AG04450 (cell line): ENCODE data around the gene DNAH6. TPM values are rescaled to one million over a fixed set of nuclear protein-coding genes. Genes with fewer than 3 reads are reported as not detected.

Experiments used
- CTCF ChIA-PET: fragments of 300-600, 350-600 bp; formaldehyde crosslinking; extraction: SDS; loops from one replicate; lab custom pipeline; 2022; ENCODE audit warnings: antibody characterized with exemption, inconsistent platforms; lab: Charles Lee
- POLR2A ChIA-PET: fragments of 350-600 bp; formaldehyde crosslinking; extraction: SDS; loops from one replicate; lab custom pipeline; 2021; ENCODE audit warnings: antibody characterized with exemption, inconsistent platforms; lab: Yijun Ruan, JAX
- DNase-seq: peaks from one replicate; pipeline ENCODE4 v3.0.0-alpha.2; 2011; ENCODE audit warnings: low read depth, low spot score
- H3K27ac ChIP-seq: one replicate; pipeline ENCODE4 v1.5.1; 2012; ENCODE audit warnings: low read depth, low read length, control low read depth
- H3K27me3 ChIP-seq: one replicate; pipeline ENCODE4 v1.6.0; 2012; ENCODE audit warnings: low read length; ENCODE audit not compliant: control insufficient read depth, insufficient read depth
- H3K4me3 ChIP-seq: 2 replicates; pipeline ENCODE4 v1.5.1; 2011; ENCODE audit warnings: mild to moderate bottlenecking, low read depth, low read length, control low read depth
- H3K9me3 ChIP-seq: 2 replicates; pipeline ENCODE4 v1.5.1; 2012; ENCODE audit warnings: low read length; ENCODE audit not compliant: control insufficient read depth, insufficient read depth
- CTCF ChIP-seq: IDR thresholded peaks from 2 replicates; pipeline ENCODE4 v1.5.1; 2011; ENCODE audit warnings: low read depth, low read length, control low read depth, inconsistent platforms
- polyA plus RNA-seq: library from polyadenylated mRNA; depleted of rRNA; stranded (reverse); fragments of >200 nt; gene quantifications from 2 replicates; pipeline ENCODE4 v1.2.3, GENCODE V29; 2011

The DNAH6 gene
- polyA plus RNA-seq, 1 experiment: 0.02 TPM

GRCh38 chr2:84526562-84526961 lies 10.3 kb downstream of the DNAH6 start:
- no peaks in the 10 kb centered on the region for H3K27me3 ChIP-seq

GRCh38 chr2:84527137-84528129 lies 11.1 kb downstream of the DNAH6 start:
- Histone ChIP-seq H3K9me3 (no peaks in the 10 kb centered on the region), H3K27ac (no peak overlapping the region), H3K27me3 (no peaks in the 10 kb centered on the region), H3K4me3 (no peak overlapping the region)
- DNase-seq: no peak
- ChIA-PET POLR2A (no interaction called here), CTCF (interaction anchor here (0.8 to 1.8 kb wide), 5 partner anchors 8 to 399 kb away, joined by 3 to 9 read pairs (median 3); no protein-coding TSS in a partner anchor)
- no peak for TF ChIP-seq CTCF

More at GRCh38 chr2:84526562-84526961, 10.3 kb downstream of the DNAH6 start:
- POLR2A ChIA-PET: no interaction called here
- DNase-seq: no peak
- TF ChIP-seq CTCF: peak; percentile 19; the same call in 1 of the 2 replicates
- CTCF ChIA-PET: interaction anchor here (0.6 to 1.8 kb wide), 7 partner anchors 9 to 399 kb away, joined by 3 to 9 read pairs (median 3); no protein-coding TSS in a partner anchor
- Histone ChIP-seq H3K4me3 (no peak overlapping the region), H3K27ac (no peak overlapping the region), H3K9me3 (no peaks in the 10 kb centered on the region)

- H3K27me3 ChIP-seq: no peaks in the 10 kb centered on the region
- H3K4me3 ChIP-seq: no peak overlapping the region
- DNase-seq: no peak
- POLR2A ChIA-PET: no interaction called here
- CTCF ChIA-PET: no interaction called here
- TF ChIP-seq CTCF: no peak
- H3K27ac ChIP-seq: no peak overlapping the region
- H3K9me3 ChIP-seq: no peaks in the 10 kb centered on the region
Observed at GRCh38 chr2:84532291-84532690, 16.0 kb downstream of the DNAH6 start.

GRCh38 chr2:84534225-84534624 lies 17.9 kb downstream of the DNAH6 start:
- TF ChIP-seq CTCF: no peak
- no peak overlapping the region for H3K27ac ChIP-seq
- DNase-seq: no peak
- no peaks in the 10 kb centered on the region for H3K9me3 ChIP-seq
- no peaks in the 10 kb centered on the region for H3K27me3 ChIP-seq
- H3K4me3 ChIP-seq: no peak overlapping the region
- POLR2A ChIA-PET: no interaction called here
- CTCF ChIA-PET: interaction anchor here (0.6 kb wide), 1 partner anchor 15 kb away, joined by 3 read pairs; no protein-coding TSS in a partner anchor

- Histone ChIP-seq H3K9me3 (no peaks in the 10 kb centered on the region), H3K27ac (no peak overlapping the region), H3K27me3 (no peaks in the 10 kb centered on the region), H3K4me3 (no peak overlapping the region)
- no peak for TF ChIP-seq CTCF
- no peak for DNase-seq
- ChIA-PET POLR2A (no interaction called here), CTCF (interaction anchor here (0.6 kb wide), 1 partner anchor 154 kb away, joined by 3 read pairs; no protein-coding TSS in a partner anchor)
Observed at GRCh38 chr2:84537251-84537650, 21.0 kb downstream of the DNAH6 start.
